ENCODE results near the gene HEPH. TPM values are rescaled to one million over a fixed set of nuclear protein-coding genes. Genes with fewer than 3 reads are reported as not detected.

Gene HEPH
- total RNA-seq, 4 donors from 2014 or later, result 9.1 to 131 (median 28.6) TPM

DNA sequence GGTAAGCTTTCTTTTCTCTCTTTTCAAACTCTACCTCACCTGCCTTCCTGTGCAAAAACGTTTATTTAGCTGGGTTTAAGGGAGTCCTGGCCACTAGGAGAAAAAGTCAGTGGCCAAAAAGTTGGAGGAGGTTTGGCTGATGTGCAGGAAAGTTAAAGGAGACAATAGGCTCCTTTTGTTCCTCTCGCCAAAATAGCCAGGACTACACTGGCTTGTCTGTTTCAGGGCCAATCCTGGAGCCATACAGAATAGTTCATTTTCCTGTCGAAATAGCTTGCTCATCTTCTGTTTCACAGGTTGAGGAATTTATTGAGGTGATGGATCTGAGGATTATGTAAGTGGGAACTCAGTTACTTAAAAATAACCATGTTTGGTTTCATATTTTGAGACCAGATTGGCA lies 423 bp downstream of the HEPH start:
- Histone ChIP-seq H3K27ac (peak overlapping the region; percentile 61 to 64), H3K27me3 (no peaks in the 10 kb centered on the region), H3K36me3 (no peaks in the 10 kb centered on the region), H3K9me3 (no peaks in the 10 kb centered on the region), H3K4me3 (peak overlapping the region; percentile 30 to 37), H3K4me1 (no peaks in the 10 kb centered on the region)
- intact Hi-C loops (cut with DNase I; ENCODE audit: low total_unique reads), result no loop called here
- DNase-seq, result no peak
- no peak for TF ChIP-seq POLR2A (IDR thresholded peaks at IDR 0.05)
- TF ChIP-seq CTCF (IDR thresholded peaks at IDR 0.05), result no peak

DNA sequence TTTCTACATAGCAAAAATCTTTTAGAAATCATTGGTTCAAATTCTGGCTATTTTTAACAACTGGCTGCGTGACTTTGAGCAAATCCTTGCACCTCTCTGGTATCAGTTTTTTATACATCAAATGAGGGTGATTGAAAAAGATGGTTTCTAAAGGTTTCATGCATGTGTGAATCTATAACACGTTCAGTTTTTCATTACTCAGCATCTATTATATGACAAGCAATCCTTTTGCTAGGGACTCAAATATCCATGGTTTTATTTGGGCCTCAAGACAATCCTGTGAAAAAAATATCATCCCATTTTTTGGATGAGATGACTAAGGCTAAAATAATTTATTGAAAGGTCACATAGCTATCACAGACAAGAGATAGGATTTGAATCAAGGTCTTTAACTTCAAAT lies 884 bp downstream of the HEPH start:
- H3K27ac ChIP-seq, result peak overlapping the region; percentile 61 to 64
- no peaks in the 10 kb centered on the region for H3K9me3 ChIP-seq
- DNase-seq, result no peak
- no peak for TF ChIP-seq CTCF (IDR thresholded peaks at IDR 0.05)
- no peak for TF ChIP-seq POLR2A (IDR thresholded peaks at IDR 0.05)
- intact Hi-C loops (cut with DNase I; ENCODE audit: low total_unique reads), result no loop called here
- H3K36me3 ChIP-seq, result no peaks in the 10 kb centered on the region
- H3K27me3 ChIP-seq, result no peaks in the 10 kb centered on the region
- peak overlapping the region; percentile 30 to 37 for H3K4me3 ChIP-seq
- no peaks in the 10 kb centered on the region for H3K4me1 ChIP-seq

- DNase-seq, result no peak
- H3K27me3 ChIP-seq, result no peaks in the 10 kb centered on the region
- TF ChIP-seq POLR2A (IDR thresholded peaks at IDR 0.05) (no peak), CTCF (IDR thresholded peaks at IDR 0.05) (no peak)
- H3K4me1 ChIP-seq, result no peaks in the 10 kb centered on the region
- H3K27ac ChIP-seq, result no peak overlapping the region
- H3K9me3 ChIP-seq, result no peaks in the 10 kb centered on the region
- H3K36me3 ChIP-seq, result no peaks in the 10 kb centered on the region
- no peak overlapping the region for H3K4me3 ChIP-seq
- intact Hi-C loops (cut with DNase I; ENCODE audit: low total_unique reads), result no loop called here
These were observed 2.6 kb downstream of the HEPH start for GRCh38 chrX:66166671-66167070.

GRCh38 chrX:66167431-66167830 lies 3.4 kb downstream of the HEPH start:
- H3K36me3 ChIP-seq, result no peaks in the 10 kb centered on the region
- TF ChIP-seq POLR2A (IDR thresholded peaks at IDR 0.05) (no peak), CTCF (IDR thresholded peaks at IDR 0.05) (no peak)
- H3K27ac ChIP-seq, result no peak overlapping the region
- DNase-seq, result no peak
- no peaks in the 10 kb centered on the region for H3K4me1 ChIP-seq
- H3K27me3 ChIP-seq, result no peaks in the 10 kb centered on the region
- H3K9me3 ChIP-seq, result no peaks in the 10 kb centered on the region
- no peak overlapping the region for H3K4me3 ChIP-seq
- intact Hi-C loops (cut with DNase I; ENCODE audit: low total_unique reads), result no loop called here

- DNase-seq, result no peak
- TF ChIP-seq CTCF (IDR thresholded peaks at IDR 0.05) (no peak), POLR2A (IDR thresholded peaks at IDR 0.05) (no peak)
- no peaks in the 10 kb centered on the region for H3K4me1 ChIP-seq
- H3K9me3 ChIP-seq, result peaks cover 0 to 9% of the 10 kb centered on the region in 2 donors
- H3K27ac ChIP-seq, result no peak overlapping the region
- no peaks in the 10 kb centered on the region for H3K36me3 ChIP-seq
- H3K4me3 ChIP-seq, result no peak overlapping the region
- intact Hi-C loops (cut with DNase I; ENCODE audit: low total_unique reads), result no loop called here
- H3K27me3 ChIP-seq, result no peaks in the 10 kb centered on the region
These were observed 12.1 kb downstream of the HEPH start for GRCh38 chrX:66176134-66176533.

Measured in uterus (tissue), 4 donors.